CD14-positive monocyte (primary cell): ENCODE data around the gene CREB5. TPM values are rescaled to one million over a fixed set of nuclear protein-coding genes. Genes with fewer than 3 reads are reported as not detected.
A peak's percentile ranks its signal among the peaks of the same experiment; 100 is the strongest.

Experiments
- DNase-seq, 3 donors: peaks; one replicate each; pipeline ENCODE4 v3.0.0-alpha.2; 2011 to 2022
- H2AFZ ChIP-seq: 2 replicates; pipeline ENCODE4 v1.6.0; 2012; ENCODE audit warnings: mild to moderate bottlenecking, low read depth, low read length, inconsistent platforms; ENCODE audit not compliant: insufficient read depth, poor library complexity, severe bottlenecking
- H3K27ac ChIP-seq, 2 donors: 1 replicate in 1 of 2; 2 replicates in 1 of 2; pipeline ENCODE4 v1.5.1; 2012 to 2013; ENCODE audit warnings: low read length in 2 of 2, control low read depth in 1 of 2, inconsistent platforms in 1 of 2, low read depth in 1 of 2, mild to moderate bottlenecking in 1 of 2
- H3K27me3 ChIP-seq, 2 donors: one replicate each; pipeline versions ENCODE4 v1.6.0 to v1.6.1; 2011 to 2013; ENCODE audit warnings: low read length in 2 of 2; ENCODE audit not compliant: control insufficient read depth in 2 of 2, insufficient read depth in 2 of 2
- H3K36me3 ChIP-seq, 2 donors: replicated peaks in 1 of 2; 1 replicate in 1 of 2; 2 replicates in 1 of 2; pipeline versions ENCODE4 v1.5.1 to v1.6.1; 2012 to 2013; ENCODE audit warnings: low read length in 2 of 2, control low read depth in 1 of 2, inconsistent platforms in 1 of 2, mild to moderate bottlenecking in 1 of 2; ENCODE audit not compliant: insufficient read depth in 2 of 2, control insufficient read depth in 1 of 2
- H3K4me1 ChIP-seq, 2 donors: 1 replicate in 1 of 2; 2 replicates in 1 of 2; pipeline versions ENCODE4 v1.5.1 to v1.6.1; 2012 to 2013; ENCODE audit warnings: low read length in 2 of 2, control low read depth in 1 of 2, inconsistent platforms in 1 of 2, mild to moderate bottlenecking in 1 of 2, moderate library complexity in 1 of 2; ENCODE audit not compliant: insufficient read depth in 2 of 2, control insufficient read depth in 1 of 2
- H3K4me2 ChIP-seq: replicated peaks from 2 replicates; pipeline ENCODE3; 2012; ENCODE audit warnings: low read length, moderate library complexity, mild to moderate bottlenecking; ENCODE audit not compliant: poor library complexity, severe bottlenecking; ENCODE audit errors: extremely low read depth
- H3K4me3 ChIP-seq, 3 experiments: fragments of 200-600 bp in 1 of 3; sonication (generic) in 1 of 3; replicated peaks in 1 of 3; 1 replicate in 2 of 3; 2 replicates in 1 of 3; pipeline ENCODE4 v1.5.1; 2011 to 2013; ENCODE audit warnings: low read length in 3 of 3, mild to moderate bottlenecking in 3 of 3, control low read depth in 2 of 3, low read depth in 2 of 3, inconsistent platforms in 1 of 3, moderate library complexity in 1 of 3
- H3K79me2 ChIP-seq: 2 replicates; pipeline ENCODE4 v1.6.0; 2012; ENCODE audit warnings: mild to moderate bottlenecking, control low read depth, inconsistent platforms, low read length, moderate library complexity; ENCODE audit not compliant: insufficient read depth
- H3K9ac ChIP-seq: 2 replicates; pipeline ENCODE4 v1.6.0; 2017; ENCODE audit warnings: low read length, mild to moderate bottlenecking; ENCODE audit not compliant: insufficient read depth, poor library complexity, severe bottlenecking
- H3K9me3 ChIP-seq, 2 donors: replicated peaks in 1 of 2; 1 replicate in 1 of 2; 2 replicates in 1 of 2; pipeline versions ENCODE4 v1.5.1 to v1.6.1; 2012 to 2013; ENCODE audit warnings: low read length in 2 of 2, control low read depth in 1 of 2; ENCODE audit not compliant: control insufficient read depth in 1 of 2, insufficient read depth in 1 of 2
- H4K20me1 ChIP-seq: 2 replicates; pipeline ENCODE4 v1.6.0; 2012; ENCODE audit warnings: mild to moderate bottlenecking, low read length, control low read depth, moderate library complexity; ENCODE audit not compliant: insufficient read depth
- H3K27ac Mint-ChIP-seq, 7 donors: one replicate each; pipeline ENCODE4 v1.8.0; 2020; ENCODE audit warnings: mild to moderate bottlenecking in 7 of 7, mixed read lengths in 7 of 7, moderate library complexity in 6 of 7, inconsistent platforms in 2 of 7
- H3K27me3 Mint-ChIP-seq, 3 donors: one replicate each; pipeline ENCODE4 v1.8.0; 2021 to 2022; ENCODE audit warnings: low read depth in 3 of 3, mild to moderate bottlenecking in 3 of 3, mixed read lengths in 3 of 3, moderate library complexity in 3 of 3, inconsistent platforms in 1 of 3
- H3K36me3 Mint-ChIP-seq, 2 donors: one replicate each; pipeline ENCODE4 v1.8.0; 2020; ENCODE audit warnings: mixed read lengths in 2 of 2, inconsistent platforms in 1 of 2, mild to moderate bottlenecking in 1 of 2
- H3K4me1 Mint-ChIP-seq: one replicate; pipeline ENCODE4 v1.8.0; 2020; ENCODE audit warnings: mild to moderate bottlenecking, mixed read lengths
- H3K4me3 Mint-ChIP-seq, 2 donors: one replicate each; pipeline ENCODE4 v1.8.0; 2020; ENCODE audit warnings: mild to moderate bottlenecking in 2 of 2, mixed read lengths in 2 of 2, moderate library complexity in 1 of 2
- H3K9me3 Mint-ChIP-seq, 7 donors: one replicate each; pipeline ENCODE4 v1.8.0; 2020 to 2022; ENCODE audit warnings: mixed read lengths in 7 of 7, mild to moderate bottlenecking in 6 of 7, moderate library complexity in 6 of 7, inconsistent platforms in 2 of 7
- whole genome bisulfite sequencing: methylation state at CpG from one replicate; pipeline ENCODE4 v1.1.5; 2013; ENCODE audit warnings: missing lambda C conversion rate; ENCODE audit not compliant: insufficient coverage; 5-methylcytosine and 5-hydroxymethylcytosine counted together
- intact Hi-C, 2 donors: fragments of 100-400 bp; cut with micrococcal nuclease; formaldehyde crosslinking; loops; one replicate each; pipeline versions ENCODE4 v1.15.0 to v1.15.1; 2023
- polyA plus RNA-seq, 3 donors: library from polyadenylated mRNA; depleted of rRNA in 1 of 3; unstranded in 2 of 3; stranded (reverse) in 1 of 3; fragments of 300-500 nt in 2 of 3; fragments of >200 nt in 1 of 3; fragmentation: Illumina TruSeq in 2 of 3; gene quantifications; 1 replicate in 2 of 3; 2 replicates in 1 of 3; pipeline ENCODE4 v1.2.3, GENCODE V29; 2012 to 2021
- TF ChIP-seq, protein P1 (sequence below): fragments of 200-600 bp; IDR thresholded peaks from one replicate; pipeline ENCODE4 v1.8.0; 2022; ENCODE audit warnings: antibody characterized with exemption, mild to moderate bottlenecking

The CREB5 gene
- polyA plus RNA-seq, 3 donors = 25.1 to 72.3 (median 44.2) TPM

DNA sequence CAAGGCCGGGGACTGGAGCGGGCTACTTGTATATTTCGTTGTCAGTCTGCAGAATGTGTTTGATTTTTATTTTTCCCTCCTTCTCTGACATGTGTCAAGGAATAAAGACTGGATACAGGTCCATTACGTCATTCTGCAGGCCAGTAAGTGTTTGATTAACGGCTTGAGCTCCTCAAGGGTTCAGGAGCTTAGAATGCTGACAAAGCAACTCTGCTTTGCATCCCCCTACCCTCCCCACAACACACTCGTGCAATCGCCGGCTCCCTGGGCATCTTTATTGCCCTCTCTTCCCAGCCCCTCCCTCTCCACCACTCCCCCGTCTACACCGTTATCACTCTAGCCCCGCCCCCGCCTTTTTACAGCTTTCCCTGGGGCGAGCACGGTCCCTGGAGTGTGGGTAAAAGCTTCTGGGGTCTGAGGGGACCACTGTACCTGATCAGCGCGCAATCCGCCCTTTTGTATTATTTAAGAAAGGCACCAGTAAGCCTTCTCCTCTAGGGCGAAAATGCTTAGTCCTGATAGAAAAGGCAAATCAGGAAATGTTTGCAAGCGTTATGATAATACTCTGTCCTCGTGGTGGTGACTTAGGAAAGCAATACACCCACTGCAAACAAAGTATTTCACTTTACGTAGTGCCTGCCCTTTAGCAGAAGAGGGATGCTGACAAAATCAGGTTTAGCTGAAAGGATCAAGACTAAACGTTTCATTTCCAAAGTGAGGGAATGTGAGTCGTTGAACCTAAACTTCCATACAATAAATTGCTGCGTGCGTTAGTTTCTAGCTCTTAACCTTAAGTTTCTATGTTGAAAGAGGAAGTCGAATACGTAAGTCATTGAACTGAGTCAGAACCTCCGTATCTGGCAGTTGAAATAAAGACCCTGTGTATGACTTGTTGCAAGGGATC is 1.4 kb upstream of the CREB5 start:
- Histone ChIP-seq H3K27ac (peak overlapping the region in 1 of 2 donors; percentile 53), H3K4me3 (peak overlapping the region; percentile 12 to 76 (median 45)), H3K79me2 (no peaks in the 10 kb centered on the region), H4K20me1 (no peaks in the 10 kb centered on the region), H3K36me3 (no peaks in the 10 kb centered on the region), H3K4me2 (peak overlapping the region; percentile 92), H2AFZ (peak overlapping the region; percentile 48), H3K9ac (no peak overlapping the region), H3K9me3 (peaks cover 0 to 17% of the 10 kb centered on the region in 2 donors), H3K27me3 (peaks cover 57 to 88% of the 10 kb centered on the region in 2 donors), H3K4me1 (peaks cover 26 to 28% of the 10 kb centered on the region in 2 donors)
- peak overlapping the region; percentile 23 to 90 (median 69) for H3K27ac Mint-ChIP-seq
- peak overlapping the region; percentile 77 to 88 for H3K4me3 Mint-ChIP-seq
- intact Hi-C loops = no loop called here
- DNase-seq = peak; percentile 45 to 87 (median 72)
- H3K27me3 Mint-ChIP-seq = peaks cover 81 to 94% (median 85%) of the 10 kb centered on the region in 3 donors
- peaks cover 3 to 13% of the 10 kb centered on the region in 2 donors for H3K36me3 Mint-ChIP-seq
- peaks cover 38% of the 10 kb centered on the region for H3K4me1 Mint-ChIP-seq
- WGBS = 0% methylated on average over 4 of the region's 28 CpGs
- TF ChIP-seq, protein P1, sequence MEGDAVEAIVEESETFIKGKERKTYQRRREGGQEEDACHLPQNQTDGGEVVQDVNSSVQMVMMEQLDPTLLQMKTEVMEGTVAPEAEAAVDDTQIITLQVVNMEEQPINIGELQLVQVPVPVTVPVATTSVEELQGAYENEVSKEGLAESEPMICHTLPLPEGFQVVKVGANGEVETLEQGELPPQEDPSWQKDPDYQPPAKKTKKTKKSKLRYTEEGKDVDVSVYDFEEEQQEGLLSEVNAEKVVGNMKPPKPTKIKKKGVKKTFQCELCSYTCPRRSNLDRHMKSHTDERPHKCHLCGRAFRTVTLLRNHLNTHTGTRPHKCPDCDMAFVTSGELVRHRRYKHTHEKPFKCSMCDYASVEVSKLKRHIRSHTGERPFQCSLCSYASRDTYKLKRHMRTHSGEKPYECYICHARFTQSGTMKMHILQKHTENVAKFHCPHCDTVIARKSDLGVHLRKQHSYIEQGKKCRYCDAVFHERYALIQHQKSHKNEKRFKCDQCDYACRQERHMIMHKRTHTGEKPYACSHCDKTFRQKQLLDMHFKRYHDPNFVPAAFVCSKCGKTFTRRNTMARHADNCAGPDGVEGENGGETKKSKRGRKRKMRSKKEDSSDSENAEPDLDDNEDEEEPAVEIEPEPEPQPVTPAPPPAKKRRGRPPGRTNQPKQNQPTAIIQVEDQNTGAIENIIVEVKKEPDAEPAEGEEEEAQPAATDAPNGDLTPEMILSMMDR = no peak
- peaks cover 0 to 27% (median 12%) of the 10 kb centered on the region in 7 donors for H3K9me3 Mint-ChIP-seq

GRCh38 chr7:28413011-28413410 is 693 bp downstream of the CREB5 start:
- H3K4me1 ChIP-seq = peaks cover 26 to 28% of the 10 kb centered on the region in 2 donors
- peaks cover 65 to 85% (median 70%) of the 10 kb centered on the region in 3 donors for H3K27me3 Mint-ChIP-seq
- H3K36me3 Mint-ChIP-seq = peaks cover 3 to 10% of the 10 kb centered on the region in 2 donors
- H3K79me2 ChIP-seq = no peaks in the 10 kb centered on the region
- DNase-seq = peak in 1 of 3 donors; percentile 46
- H2AFZ ChIP-seq = no peak overlapping the region
- H3K4me3 ChIP-seq = no peak overlapping the region
- peaks cover 61 to 76% of the 10 kb centered on the region in 2 donors for H3K27me3 ChIP-seq
- H3K9ac ChIP-seq = no peak overlapping the region
- no peak overlapping the region for H3K4me2 ChIP-seq
- peak overlapping the region in 1 of 2 donors; percentile 88 for H3K4me3 Mint-ChIP-seq
- TF ChIP-seq, protein P1 = no peak
- no CpG with 5 or more reads among the region's 1 CpG for WGBS
- intact Hi-C loops = no loop called here
- H3K27ac ChIP-seq = no peak overlapping the region
- no peaks in the 10 kb centered on the region for H4K20me1 ChIP-seq
- H3K4me1 Mint-ChIP-seq = peaks cover 32% of the 10 kb centered on the region
- peaks cover 0 to 17% of the 10 kb centered on the region in 2 donors for H3K9me3 ChIP-seq
- peaks cover 0 to 23% (median 12%) of the 10 kb centered on the region in 7 donors for H3K9me3 Mint-ChIP-seq
- H3K36me3 ChIP-seq = no peaks in the 10 kb centered on the region
- no peak overlapping the region for H3K27ac Mint-ChIP-seq
